NCI-H1436 treated with DMSO at 0.1 percent for 48 hours (cell line): ENCODE data around the gene AHI1.
"Not testable (repeated sequence)": the region's sequence is repeated elsewhere in the genome, so short reads cannot be mapped to it uniquely, and the experiment has no call there.

Experiments
- DNase-seq: peaks from one replicate; lab custom pipeline; 2025; lab: John Stamatoyannopoulos, UW

Gene AHI1

DNA sequence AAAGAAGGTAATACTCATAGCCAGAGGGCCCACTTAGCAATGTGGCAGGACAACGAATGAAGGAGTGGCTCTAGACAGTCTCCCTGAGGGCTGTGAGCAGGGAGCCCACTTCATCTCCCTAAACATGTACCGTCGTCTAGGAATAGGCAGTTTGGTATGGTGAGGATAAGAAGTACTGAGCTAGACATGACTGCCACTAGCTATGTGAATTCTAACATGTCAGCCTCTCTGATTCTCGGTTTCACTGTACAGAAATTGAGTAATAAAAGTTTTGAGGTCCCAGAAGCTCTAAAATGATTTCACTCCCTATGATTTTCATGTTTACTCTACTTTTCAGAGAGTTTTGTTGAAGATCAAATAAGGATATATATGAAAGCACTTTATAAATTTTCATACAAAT, 107.1 kb downstream of the AHI1 start:
- no peak for DNase-seq

DNA sequence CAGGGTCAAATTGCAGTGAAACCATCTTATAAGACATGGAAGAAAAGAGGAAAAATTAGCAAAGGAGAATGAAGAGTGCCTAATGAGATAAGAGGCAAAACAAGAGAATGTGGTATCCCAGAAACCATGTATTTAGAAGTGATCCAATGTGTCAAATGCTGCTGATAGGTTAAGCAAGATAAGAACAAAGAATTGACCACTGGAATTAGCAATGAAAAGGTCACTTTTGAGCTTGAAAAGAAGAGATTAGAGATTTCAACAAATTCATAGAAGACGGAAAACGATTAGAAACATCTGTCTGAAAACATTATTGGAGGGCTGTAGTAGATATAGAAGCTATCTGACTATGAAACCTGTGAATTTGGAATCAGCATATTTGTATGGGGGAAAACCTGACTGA, 112.2 kb downstream of the AHI1 start:
- no peak for DNase-seq

DNA sequence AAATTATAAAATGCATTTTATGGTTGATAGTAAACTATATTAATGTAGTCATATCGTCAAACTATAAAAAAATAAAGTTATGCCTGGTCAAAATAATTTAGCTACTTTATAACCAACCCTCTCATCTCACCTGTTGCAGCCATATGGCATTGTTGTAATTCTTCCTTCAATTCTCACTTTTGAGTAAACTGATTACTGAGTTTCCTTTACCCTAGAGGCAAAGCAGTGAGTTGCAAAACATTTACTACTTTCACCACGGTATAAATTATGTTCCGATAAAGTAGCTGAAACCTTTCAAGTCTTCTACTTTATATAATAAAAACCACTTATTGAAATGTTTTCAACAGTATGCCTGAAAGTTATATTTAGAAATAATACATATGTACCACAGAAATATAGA, 113.8 kb downstream of the AHI1 start:
- no peak for DNase-seq

DNA sequence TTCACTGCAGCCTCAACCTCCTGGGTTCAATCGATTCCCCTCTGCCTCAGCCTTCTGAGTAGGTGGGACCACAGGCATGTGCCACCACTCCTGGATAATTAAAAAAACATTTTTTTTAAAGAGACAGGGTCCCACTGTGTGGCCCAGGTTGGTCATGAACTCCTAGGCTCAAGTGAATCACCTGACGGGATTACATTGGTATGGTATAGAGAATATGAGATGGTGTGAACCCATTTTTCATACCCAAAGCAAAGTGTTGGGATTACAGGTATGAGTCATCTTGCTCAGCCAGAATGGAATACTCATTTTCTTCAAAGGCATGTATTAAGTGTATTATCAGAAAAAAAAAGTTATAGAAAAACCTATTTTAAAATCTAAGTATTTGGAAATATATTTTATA, 114.2 kb downstream of the AHI1 start:
- DNase-seq: no peak

DNA sequence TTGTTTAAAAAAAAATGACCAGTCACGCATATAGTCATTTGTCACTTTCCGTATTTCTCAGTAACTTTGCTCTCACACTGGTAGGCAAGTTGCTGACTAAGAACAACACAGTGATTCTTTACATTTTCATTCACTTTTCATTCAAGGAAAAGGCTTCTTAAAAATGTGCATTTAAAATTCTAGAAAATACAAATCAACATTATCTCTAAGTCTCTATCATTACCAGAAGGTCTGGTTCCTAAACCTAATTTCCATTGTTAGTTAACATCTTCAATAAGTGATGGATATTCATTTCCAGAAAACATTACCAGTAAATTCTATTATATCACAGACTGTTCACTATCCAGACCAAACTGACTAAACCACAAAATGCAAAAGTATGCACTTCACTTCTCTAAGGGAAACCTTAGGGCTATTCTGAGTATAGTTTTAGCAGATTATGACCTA, 115.3 kb downstream of the AHI1 start:
- no peak for DNase-seq

DNA sequence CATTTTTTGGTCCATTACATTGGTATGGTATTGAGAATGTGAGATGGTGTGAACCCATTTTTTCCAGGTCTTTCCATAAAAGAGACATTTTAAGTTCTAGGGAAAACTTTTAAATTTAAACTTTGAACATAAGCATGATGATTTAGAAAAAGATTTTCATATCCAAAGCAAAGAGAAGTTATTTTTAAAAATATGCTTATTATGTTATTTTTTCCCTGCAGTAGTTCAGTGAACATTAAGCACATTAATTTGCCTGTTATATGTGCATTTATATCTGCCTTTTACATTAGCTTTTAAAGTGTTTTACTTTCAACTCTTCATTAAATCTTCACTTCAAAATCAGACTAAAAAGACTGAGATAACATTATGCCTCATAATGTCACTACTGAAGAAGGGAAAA, 116.7 kb downstream of the AHI1 start:
- DNase-seq: no peak

DNA sequence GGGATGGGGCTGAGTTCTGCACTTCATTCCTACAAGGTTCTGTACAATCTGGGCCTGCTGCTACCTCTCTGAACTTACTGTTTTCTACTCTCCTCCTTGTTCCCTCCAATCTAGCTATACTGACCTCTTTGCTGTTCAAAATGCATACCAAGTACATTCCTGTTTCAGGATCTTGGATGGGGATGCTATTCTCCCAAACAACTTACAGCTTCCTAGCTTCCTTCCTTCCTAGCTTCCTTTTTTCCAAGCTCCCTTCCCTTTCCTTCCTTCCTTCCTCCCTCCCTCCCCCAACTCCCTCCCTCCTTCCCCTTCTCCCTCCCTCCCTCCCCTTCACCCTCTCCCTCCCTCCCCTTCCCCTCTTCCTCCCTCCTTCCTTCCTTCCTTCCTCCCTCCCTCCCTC, 117.9 kb downstream of the AHI1 start:
- no peak for DNase-seq

DNA sequence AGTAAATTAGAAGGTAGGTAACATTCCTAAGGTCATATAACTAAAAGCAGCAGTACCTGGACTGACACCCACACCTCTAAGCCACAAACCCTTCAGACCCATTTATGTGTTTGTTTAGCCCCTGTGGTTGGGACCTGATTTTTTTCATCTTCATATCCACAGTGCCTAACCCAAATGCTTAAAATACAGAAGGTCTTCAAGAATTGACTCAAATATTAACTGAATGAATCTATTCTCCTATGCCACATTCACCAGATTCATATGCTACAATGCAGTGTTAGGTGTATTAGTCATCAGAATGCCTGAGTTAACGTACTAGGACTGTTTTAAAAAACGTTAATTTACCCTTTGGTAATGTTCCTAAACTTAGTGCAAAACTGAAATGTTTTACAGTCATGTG, 124.8 kb downstream of the AHI1 start:
- no peak for DNase-seq

DNA sequence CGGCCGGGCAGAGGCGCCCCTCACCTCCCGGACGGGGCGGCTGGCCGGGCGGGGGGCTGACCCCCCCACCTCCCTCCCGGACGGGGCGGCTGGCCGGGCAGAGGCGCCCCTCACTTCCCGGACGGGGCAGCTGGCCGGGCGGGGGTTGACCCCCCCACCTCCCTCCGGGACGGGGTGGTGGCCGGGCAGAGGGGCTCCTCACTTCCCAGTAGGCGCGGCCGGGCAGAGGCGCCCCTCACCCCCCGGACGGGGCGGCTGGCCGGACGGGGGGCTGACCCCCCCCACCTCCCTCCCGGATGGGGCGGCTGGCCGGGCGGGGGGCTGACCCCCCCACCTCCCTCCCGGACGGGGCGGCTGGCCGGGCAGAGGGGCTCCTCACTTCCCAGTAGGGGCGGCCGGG, 133.9 kb downstream of the AHI1 start:
- not testable (repeated sequence) for DNase-seq

DNA sequence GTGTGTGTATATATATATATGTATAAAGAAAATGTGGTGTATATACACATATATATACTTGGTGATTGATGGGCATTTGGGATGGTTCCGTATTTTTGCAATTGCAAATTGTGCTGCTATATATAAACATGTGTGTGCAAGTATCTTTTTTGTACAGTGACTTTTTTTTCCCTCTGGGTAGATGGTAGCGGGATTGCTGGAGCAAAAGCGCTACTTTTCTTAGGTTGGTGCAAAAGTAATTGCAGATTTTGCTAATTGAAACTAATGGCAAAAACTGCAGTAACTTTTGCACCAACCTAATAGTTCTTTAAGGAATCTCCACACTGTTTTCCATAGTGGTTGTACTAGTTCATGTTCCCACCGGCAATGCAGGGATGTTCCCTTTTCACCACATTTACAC, 135.4 kb downstream of the AHI1 start:
- DNase-seq: no peak

DNA sequence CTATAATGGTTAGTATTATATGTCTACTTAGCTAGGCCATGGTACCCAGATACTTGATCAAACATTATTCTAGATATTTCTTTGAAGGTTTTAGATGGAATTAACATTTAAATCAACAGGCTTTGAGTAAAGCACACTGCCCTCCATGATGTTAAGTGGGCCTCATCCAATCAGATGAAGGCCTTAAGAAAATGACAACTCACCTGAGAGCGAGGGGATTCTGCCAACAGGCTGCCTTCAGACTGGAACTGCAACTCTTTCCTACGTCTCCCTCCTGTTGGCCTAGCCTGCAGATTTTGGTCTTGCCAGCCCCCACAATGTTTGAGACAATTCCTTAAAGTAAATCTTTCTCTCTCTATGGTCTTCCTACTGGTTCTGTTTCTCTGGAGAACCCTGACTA, 137.3 kb downstream of the AHI1 start:
- no peak for DNase-seq

DNA sequence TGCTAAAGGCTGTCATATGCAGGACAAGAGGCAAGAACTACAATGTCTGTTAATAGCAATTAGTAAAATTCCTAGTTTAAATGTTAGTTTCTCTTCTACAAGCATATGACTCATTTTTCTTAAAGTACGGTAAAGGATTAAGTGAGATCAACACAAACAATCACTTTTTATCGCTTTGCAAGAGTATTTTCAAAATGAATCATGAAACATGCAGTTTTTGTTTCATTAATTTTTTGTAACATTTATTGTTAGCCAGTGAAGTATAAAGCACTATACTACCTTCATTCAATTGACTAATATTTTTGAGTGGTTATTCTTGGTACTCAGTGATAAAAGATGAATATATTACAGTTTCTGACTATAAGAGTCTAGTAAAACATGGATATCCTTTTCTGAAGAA, 138.6 kb downstream of the AHI1 start:
- no peak for DNase-seq

DNA sequence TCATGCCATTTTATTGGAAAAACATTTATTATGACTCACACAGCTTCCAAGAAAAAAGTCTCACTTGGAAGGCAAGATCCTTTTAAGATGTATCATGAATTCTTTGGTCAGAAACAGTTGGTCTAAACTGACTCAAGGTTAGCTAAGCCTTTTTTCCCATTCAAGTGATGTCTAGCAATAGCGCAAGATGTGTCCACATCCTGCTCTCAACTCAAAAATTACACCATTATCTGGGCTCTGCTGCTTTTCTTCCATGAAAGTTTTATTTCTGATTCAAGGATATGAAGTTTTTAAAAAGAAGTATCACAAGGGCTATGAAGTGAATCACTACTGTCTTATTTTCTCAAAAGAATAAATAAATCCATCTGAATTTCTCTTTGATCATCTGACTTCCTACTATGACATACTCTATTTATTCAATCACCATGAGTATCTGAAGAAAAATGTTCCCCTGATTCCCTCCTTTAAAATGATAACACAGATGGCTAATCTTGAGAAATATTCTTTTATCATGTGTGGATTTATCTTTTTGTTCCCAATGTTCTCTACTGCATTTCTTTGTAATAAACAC, 139.2 kb downstream of the AHI1 start:
- DNase-seq: no peak

DNA sequence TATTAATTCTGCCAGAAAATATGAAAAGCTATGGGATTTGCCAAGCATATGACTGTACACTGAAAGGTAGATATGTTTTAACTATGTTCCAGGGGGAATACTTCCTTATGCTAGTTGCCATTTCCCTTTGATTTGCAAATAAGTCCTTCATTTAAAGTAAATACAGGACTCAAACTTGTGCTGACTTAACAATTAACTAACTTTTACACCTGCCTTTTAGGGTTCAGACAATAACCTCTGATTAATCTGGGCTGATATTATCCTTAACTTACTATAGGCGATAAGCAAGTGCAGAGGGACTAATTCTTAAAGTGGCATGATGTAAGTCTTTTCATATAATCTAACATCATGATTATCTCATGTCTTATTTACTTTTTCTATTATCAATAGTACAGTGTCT, 143.1 kb downstream of the AHI1 start:
- no peak for DNase-seq

DNA sequence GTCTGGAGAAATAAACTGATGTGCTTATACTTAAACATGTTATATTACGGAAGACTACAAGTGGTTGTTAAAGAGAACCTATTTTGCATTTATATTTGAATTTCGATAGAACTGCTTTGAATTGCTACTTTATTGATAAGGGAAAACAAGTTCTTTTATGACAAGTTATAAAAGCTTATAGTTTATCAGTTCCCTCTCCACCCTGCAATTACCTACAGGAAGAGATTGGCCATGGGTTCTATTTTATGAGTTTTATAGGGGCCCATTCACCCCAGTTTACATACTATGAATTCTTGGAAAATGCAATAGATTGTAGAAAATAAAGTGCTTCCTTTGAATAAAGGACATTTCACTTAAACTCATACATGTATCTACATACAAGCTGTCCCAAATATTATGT, 144.4 kb downstream of the AHI1 start:
- no peak for DNase-seq

DNA sequence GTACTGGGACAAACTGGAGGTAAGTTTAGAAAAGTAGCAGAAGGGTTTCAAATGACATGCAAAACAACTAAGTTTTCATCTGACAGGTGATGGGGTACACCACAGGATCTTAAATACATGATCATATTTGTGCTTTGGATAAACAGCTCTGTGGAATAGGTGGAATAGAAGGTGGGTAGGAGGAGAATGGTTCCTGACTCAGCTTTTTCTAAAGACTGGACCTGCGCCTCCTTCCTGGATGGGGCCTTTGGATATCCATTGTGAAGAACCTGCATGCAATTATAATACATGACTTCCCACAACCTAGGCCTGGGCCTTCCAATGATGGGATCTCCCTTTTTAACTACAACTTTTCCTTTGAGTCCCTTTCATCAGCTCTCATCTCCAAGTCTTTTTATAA, 145.9 kb downstream of the AHI1 start:
- DNase-seq: no peak

DNA sequence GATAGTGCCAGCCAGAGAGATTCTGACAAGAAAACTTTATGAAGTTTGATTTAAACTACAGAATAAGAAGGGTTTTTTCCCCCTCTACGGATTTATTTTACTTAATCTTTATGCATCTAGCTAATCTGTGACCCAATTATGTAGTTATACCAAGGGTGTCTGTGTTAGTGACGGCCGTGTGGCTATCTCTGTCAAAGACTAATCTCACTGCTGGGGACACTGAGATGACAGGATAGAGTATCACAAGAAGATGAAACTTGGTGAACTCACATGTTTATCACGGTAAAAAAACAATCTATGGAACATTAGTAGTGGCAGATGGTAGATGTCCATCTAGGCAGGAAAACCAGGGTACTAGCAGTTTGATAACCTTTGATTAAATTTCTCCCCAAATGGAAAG, 149.7 kb downstream of the AHI1 start:
- DNase-seq: no peak

DNA sequence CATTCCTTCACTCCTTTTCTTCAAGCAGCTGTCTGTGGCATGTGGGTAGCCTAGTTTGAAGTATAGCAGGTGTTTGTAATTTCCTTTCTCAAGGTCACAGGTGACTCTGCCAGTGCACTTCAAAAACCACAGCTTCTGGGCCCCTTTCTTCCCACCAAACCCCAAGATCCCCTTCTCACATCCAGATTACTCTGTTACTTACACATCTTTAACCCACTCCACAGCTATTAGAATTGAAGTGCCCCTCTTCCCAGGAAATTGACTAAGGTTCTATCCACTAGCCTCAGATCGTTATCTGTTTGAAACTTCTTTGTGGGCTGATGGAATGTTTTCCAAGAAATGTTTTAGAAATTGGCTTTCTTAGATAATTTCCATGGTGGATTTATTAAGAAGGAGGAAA, 150.8 kb downstream of the AHI1 start:
- DNase-seq: no peak

DNA sequence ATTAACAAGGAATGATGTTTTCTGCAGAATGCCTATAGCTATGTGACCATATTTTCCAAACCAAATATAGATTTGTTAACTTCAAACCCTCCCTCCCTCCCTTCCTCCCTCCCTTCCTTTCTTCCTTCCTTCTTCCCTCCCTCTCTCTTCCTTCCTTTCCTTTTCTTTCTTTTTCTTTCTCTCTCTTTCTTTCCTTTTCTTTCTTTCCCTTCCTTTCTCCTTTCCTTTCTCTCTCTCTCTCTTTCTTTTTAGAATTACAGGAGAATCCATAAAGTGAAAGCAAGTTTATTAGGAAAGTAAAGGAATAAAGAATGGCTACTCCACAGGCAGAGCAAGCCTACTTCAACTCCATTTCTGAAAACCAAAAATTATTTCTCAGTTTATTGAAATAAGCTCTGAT, 153.0 kb downstream of the AHI1 start:
- DNase-seq: no peak

DNA sequence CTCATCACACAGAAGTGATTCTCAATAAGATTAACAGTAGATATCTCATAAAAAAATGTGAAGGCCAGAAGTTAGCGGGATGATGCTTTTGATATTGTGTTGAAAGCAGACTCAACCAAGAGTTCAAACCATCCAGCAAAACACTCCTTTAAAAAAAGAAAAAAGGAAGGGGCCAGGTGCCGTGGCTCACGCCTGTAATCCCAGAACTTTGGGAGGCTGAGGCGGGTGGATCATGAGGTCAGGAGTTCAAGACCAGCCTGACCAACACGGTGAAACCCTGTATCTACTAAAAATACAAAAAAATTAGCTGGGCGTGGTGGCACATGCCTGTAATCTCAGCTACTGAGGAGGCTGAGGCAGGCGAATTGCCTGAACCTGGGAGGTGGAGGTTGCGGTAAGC, 157.6 kb downstream of the AHI1 start:
- not testable (repeated sequence) for DNase-seq

DNA sequence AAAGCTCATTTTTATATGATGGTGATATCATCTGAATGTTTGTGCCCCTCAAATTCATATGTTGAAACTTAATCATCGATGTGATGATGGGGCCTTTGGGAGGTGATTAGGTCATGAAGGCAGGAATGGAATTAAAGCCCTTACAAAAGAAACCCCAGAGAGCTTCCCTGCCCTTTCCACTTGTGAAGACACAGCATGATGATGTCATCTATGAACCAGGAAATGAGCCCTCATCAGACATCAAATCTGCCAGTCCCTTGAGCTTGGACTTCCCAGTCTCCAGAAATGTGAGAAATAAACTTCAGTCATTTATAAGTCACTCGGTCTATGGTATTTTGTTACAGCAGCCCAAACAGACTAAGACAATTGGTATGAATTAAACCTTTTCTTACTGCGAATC, 163.4 kb downstream of the AHI1 start:
- no peak for DNase-seq

DNA sequence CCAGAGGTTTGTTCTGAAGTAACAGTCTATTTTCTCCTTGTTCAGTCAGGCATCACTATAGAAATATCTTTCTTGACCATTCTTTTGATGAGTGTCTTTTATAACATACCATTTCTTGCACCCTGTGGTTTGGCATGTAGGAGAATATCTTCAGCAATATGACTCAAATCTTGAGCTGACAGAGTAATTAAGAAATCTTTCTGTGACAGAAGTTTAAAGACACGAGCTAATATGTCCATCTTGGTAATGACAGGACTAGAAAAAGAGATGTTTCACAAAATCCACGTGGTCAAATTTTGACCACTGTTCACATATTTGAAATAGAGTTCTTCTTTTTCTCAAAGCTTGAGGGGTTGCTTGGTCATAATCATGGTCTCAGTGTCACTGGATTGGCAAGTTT, 166.5 kb downstream of the AHI1 start:
- DNase-seq: no peak

DNA sequence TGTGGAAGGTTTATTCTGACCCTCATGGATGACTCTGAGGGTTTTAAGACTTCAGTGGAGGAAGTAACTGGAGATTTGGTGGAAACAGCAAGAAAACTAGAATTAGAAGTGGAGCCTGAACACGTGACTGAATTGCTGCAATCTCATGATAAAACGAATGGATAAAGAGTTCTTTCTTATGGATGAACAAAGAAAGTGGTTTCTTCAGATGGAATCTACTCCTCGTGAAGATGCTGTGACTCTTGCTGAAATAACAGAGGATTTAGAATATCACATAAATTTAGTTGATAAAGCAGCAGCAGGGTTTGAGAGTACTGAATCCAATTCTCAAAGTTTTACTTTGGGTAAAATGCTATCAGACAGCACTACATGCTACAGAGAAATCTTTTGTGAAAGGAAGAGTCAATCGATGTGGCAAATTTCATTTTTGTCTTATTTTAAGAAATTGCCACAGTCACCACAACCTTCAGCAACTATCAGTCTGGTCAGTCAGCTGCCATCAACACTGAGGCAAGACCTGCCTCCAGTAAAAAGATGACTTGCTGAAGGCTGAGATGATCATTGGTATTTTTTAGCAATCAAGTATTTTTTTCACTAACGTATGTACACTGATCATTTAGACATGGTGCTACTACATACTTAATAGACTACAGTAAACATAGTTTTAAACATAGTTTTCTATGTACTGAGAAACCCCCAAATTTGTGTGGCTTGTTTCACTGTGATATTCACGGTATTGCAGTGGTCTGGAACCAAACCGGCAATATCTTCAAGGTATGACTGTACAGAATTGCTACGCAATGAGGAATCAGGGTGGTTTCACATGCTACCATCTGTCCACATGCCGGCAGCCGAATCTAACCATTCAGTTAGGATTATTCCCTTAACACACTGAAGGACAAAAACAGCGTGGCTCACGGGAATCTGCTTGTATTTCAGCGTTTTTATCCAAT, 167.4 kb downstream of the AHI1 start:
- no peak for DNase-seq

DNA sequence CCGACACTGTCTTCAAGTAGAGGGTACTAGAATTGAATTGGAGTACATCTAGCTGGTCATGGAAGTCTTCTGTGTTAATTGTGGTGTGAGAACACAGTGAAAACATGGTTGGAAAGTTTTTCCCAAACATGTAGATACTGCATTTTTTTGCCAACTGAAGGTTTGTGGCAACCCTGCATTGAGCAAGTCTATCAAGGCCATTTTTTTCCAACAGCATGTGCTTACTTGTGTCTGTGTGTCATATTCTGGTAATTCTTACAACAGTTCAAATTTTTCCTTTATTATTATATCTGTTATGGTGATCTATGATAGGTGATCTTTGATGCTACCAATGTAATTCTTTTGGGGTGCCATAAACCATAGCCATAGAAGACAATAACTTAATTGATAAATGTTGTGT, 169.4 kb downstream of the AHI1 start:
- no peak for DNase-seq
